HG02642 (cell line): Measurements from ENCODE around the gene PARD3B.

Source experiments
- ATAC-seq: cut with Tn5 transposase; IDR thresholded peaks from one replicate; pipeline ENCODE4 v1.9.1; 2021; ENCODE audit warnings: mild to moderate bottlenecking; ENCODE audit not compliant: unreplicated experiment, poor library complexity

PARD3B gene

GRCh38 chr2:205077159-205077558, 531.9 kb downstream of the PARD3B start:
- ATAC-seq, result no peak

GRCh38 chr2:205078762-205079161, 533.5 kb downstream of the PARD3B start:
- no peak for ATAC-seq

- no peak for ATAC-seq
Measured at GRCh38 chr2:205079173-205079572, 533.9 kb downstream of the PARD3B start.

GRCh38 chr2:205086662-205087061, 541.4 kb downstream of the PARD3B start:
- ATAC-seq, result no peak

- no peak for ATAC-seq
Measured at GRCh38 chr2:205087862-205088261, 542.6 kb downstream of the PARD3B start.

GRCh38 chr2:205089958-205090357, 544.7 kb downstream of the PARD3B start:
- no peak for ATAC-seq

- ATAC-seq, result no peak
Measured at GRCh38 chr2:205091411-205091810, 546.1 kb downstream of the PARD3B start.

GRCh38 chr2:205094031-205094430, 548.8 kb downstream of the PARD3B start:
- ATAC-seq, result no peak

GRCh38 chr2:205103699-205104098, 558.4 kb downstream of the PARD3B start:
- no peak for ATAC-seq

- ATAC-seq, result no peak
Measured at GRCh38 chr2:205107810-205108209, 562.5 kb downstream of the PARD3B start.

GRCh38 chr2:205115511-205115910, 570.2 kb downstream of the PARD3B start:
- no peak for ATAC-seq

GRCh38 chr2:205117125-205117524, 571.9 kb downstream of the PARD3B start:
- ATAC-seq, result no peak

- no peak for ATAC-seq
Measured at GRCh38 chr2:205119136-205119535, 573.9 kb downstream of the PARD3B start.

- no peak for ATAC-seq
Measured at GRCh38 chr2:205128726-205129125, 583.5 kb downstream of the PARD3B start.

- ATAC-seq, result no peak
Measured at GRCh38 chr2:205129531-205129930, 584.3 kb downstream of the PARD3B start.

- no peak for ATAC-seq
Measured at GRCh38 chr2:205130111-205130829, 585.0 kb downstream of the PARD3B start.

- ATAC-seq, result no peak
Measured at GRCh38 chr2:205133544-205133943, 588.3 kb downstream of the PARD3B start.

- no peak for ATAC-seq
Measured at GRCh38 chr2:205138735-205139134, 593.5 kb downstream of the PARD3B start.

GRCh38 chr2:205139822-205140463, 594.7 kb downstream of the PARD3B start:
- ATAC-seq, result peak; percentile 73

- no peak for ATAC-seq
Measured at GRCh38 chr2:205141381-205141780, 596.1 kb downstream of the PARD3B start.

- ATAC-seq, result no peak
Measured at GRCh38 chr2:205145888-205146287, 600.6 kb downstream of the PARD3B start.

- no peak for ATAC-seq
Measured at GRCh38 chr2:205148755-205149154, 603.5 kb downstream of the PARD3B start.
